ENCODE measurements around the gene ADGRG7. TPM values are rescaled to one million over a fixed set of nuclear protein-coding genes. Genes with fewer than 3 reads are reported as not detected.

Gene ADGRG7
- total RNA-seq, 6 experiments from 2014 or later = 1.9 to 27.2 (median 21.8) TPM

DNA sequence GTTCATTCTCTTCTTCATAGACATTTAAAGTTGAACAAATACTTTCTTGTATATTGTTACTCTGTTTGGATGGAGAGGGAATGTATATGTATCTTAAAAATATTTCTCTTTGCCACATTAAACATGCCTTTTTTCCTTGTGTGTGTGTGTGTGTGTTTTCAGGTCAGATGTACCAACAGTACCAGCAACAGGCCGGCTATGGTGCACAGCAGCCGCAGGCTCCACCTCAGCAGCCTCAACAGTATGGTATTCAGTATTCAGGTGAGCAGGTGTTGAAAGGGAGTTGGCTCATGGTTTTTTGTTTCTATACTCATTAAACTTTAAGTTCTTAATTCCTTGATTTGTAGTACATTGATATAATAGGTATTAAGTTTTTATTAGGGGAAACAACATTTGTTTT is 135.3 kb downstream of the ADGRG7 start:
- H3K27me3 ChIP-seq = no peaks in the 10 kb centered on the region
- 89% methylated on average over 2 of the region's 2 CpGs for WGBS (ENCODE audit: insufficient coverage, low coverage, low lambda C conversion rate, missing lambda C conversion rate)
- DNase-seq (no peak), ATAC-seq (no peak)
- H3K4me1 ChIP-seq = peaks cover 0 to 14% (median 3%) of the 10 kb centered on the region in 4 donors
- intact Hi-C loops (cut with DNase I) = no loop called here
- H3K4me3 ChIP-seq = no peak overlapping the region
- peaks cover 0 to 54% (median 12%) of the 10 kb centered on the region in 4 donors for H3K36me3 ChIP-seq
- no peak overlapping the region for H3K27ac ChIP-seq
- no peak for TF ChIP-seq POLR2A (IDR thresholded peaks at IDR 0.05)
- TF ChIP-seq, protein P1, sequence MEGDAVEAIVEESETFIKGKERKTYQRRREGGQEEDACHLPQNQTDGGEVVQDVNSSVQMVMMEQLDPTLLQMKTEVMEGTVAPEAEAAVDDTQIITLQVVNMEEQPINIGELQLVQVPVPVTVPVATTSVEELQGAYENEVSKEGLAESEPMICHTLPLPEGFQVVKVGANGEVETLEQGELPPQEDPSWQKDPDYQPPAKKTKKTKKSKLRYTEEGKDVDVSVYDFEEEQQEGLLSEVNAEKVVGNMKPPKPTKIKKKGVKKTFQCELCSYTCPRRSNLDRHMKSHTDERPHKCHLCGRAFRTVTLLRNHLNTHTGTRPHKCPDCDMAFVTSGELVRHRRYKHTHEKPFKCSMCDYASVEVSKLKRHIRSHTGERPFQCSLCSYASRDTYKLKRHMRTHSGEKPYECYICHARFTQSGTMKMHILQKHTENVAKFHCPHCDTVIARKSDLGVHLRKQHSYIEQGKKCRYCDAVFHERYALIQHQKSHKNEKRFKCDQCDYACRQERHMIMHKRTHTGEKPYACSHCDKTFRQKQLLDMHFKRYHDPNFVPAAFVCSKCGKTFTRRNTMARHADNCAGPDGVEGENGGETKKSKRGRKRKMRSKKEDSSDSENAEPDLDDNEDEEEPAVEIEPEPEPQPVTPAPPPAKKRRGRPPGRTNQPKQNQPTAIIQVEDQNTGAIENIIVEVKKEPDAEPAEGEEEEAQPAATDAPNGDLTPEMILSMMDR (IDR thresholded peaks at IDR 0.05) = no peak
- no peaks in the 10 kb centered on the region for H3K9me3 ChIP-seq

Small RNAs within 50 kb of the gene (small RNA-seq; reads per million reads assigned to genes)
- 0 reads per million in 2 experiments for gene RF00322

Other genes with a start within 250 kb of the ADGRG7 start
- 10 to 100 TPM; 30.2 to 44.9 (median 39.6) TPM for gene TOMM70, start 208.5 kb upstream of the ADGRG7 start, total RNA-seq
- gene LNP1, start 208.1 kb upstream of the ADGRG7 start, total RNA-seq = 1 to 10 TPM in 5 of 6 experiments, under 1 TPM in 1; 0.89 to 1.9 (median 1.7) TPM
- gene TMEM45A, start 117.0 kb upstream of the ADGRG7 start, total RNA-seq = 100 to 1,000 TPM in 1 of 6 experiments, 10 to 100 TPM in 5; 47.9 to 189 (median 54.2) TPM
- gene TFG, start 99.9 kb downstream of the ADGRG7 start, total RNA-seq = 10 to 100 TPM; 54.7 to 91.6 (median 71.5) TPM